ENCODE measurements around the gene COMMD1.
"Not testable (repeated sequence)": the region's sequence is repeated elsewhere in the genome, so short reads cannot be mapped to it uniquely, and the experiment has no call there.

Gene COMMD1
- total RNA-seq = 9.2 to 11.2 reads per million in 2 donors

DNA sequence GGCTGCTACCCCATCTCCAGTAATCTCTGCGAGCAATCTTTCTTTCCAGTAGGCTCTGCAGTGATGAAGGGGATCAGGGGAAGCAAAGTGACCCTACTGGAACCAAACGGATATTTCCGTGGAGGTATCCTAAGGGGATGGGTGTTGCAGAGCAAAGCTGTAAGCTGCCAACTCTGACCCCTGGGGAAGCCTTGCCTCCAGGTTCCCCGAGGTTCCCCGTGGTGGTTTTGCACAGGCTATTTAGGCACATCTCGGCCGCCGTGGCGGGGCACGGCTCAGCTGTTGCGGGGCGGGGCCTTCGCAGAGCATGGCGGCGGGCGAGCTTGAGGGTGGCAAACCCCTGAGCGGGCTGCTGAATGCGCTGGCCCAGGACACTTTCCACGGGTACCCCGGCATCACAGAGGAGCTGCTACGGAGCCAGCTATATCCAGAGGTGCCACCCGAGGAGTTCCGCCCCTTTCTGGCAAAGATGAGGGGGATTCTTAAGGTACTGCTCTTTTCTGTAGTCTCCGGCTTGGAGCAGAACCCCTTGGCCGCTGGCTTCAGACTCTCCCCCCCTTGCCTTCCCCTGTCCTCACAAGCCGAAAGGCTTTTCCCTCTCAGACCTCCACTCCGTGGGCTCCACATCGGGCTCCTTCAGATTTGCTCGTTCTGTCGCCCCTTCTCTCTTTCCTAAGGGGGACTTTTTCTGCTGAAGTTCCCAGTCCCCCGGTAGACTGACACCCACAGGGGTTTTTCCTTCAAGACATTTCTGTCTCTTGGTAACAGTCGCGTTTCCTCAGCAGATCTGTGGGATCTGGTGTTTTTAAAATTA lies at the start of gene COMMD1:
COMMD1 (plus strand) TSS at position 303 of the 814 bp plus-strand sequence; CDS start at position 308, 5 bp downstream.
- peak; percentile 69 for DNase-seq

DNA sequence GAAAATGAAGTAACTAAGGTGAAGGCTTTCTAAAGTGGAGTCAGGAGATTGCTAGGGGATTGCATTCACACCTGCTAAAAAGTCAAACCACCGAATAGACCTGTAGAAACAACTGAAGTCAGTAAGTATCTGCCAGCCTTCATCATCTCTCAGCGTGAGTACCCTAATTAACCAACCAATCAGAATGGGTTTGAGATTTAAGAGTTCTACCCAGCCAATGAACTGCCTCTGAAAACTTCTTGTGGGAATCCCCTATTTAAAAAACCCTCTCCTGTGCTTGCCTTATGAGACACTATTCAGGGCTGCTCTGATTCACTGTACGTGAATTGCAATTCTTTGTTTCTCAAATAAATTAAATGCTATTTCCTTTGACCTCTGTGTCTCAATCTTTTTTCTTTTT lies 48.2 kb upstream of the COMMD1 start:
- DNase-seq = no peak

DNA sequence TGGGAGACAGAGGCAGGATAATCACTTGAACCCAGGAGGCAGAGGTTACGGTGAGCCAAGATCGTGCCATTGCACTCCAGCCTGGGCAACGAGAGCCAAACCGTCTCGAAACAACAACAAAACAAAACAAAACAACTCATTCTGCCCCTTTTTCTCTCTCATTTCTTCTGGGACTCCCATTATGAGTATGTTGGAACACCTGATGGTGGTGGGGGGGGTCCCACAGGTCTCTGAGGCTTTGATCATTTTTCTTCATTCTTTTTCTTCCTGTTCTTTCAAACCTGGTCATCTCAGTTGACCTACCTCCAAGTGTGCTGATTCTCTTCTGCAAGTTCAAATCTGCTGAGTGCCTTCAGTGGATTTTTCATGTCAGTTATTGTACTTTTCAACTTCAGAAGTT lies 43.4 kb upstream of the COMMD1 start:
- DNase-seq = no peak

DNA sequence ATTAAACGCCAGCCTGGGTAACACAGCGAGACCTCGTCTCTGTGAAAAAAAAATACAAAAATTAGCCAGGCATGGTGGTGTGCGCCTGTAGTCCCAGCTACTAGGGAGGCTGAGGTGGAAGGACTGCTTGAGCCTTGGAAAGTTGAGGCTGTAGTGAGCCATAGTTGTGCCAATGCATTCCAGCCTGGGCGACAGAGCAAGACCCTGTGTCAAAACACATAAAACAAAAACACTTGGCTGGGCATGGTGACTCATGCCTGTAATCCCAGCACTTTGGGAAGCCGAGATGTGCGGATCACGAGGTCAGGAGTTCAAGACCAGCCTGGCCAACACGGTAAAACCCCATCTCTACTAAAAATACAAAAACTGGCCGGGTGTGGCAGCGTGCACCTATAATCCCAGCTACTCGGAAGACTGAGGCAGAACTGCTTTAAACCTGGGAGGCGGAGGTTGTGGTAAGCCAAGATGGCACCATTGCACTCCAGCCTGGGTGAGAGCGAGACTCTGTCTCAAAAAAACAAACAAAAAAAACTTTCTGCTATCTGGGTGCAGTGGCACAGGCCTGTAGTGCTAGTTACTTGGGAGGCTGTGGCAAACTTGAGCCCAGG lies 38.9 kb upstream of the COMMD1 start:
- not testable (repeated sequence) for DNase-seq

DNA sequence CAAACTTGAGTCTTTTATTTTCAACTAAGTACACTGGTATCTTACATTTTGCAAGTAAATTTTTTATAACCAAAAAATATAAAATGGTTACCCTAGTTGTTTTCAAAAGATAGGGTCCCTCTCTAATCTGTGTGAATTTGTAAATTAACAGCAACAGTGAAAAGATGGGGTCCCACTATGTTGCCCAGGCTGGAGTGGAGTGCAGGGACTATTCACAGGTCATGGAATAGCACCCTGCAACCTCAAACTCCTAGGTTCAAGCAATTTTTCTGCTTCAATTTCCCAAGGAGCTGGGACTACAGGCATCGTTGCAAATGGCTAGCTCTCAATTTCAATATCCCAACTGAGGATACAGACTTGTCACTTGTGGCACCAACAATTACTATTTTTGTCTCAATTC lies 29.1 kb upstream of the COMMD1 start:
- no peak for DNase-seq

DNA sequence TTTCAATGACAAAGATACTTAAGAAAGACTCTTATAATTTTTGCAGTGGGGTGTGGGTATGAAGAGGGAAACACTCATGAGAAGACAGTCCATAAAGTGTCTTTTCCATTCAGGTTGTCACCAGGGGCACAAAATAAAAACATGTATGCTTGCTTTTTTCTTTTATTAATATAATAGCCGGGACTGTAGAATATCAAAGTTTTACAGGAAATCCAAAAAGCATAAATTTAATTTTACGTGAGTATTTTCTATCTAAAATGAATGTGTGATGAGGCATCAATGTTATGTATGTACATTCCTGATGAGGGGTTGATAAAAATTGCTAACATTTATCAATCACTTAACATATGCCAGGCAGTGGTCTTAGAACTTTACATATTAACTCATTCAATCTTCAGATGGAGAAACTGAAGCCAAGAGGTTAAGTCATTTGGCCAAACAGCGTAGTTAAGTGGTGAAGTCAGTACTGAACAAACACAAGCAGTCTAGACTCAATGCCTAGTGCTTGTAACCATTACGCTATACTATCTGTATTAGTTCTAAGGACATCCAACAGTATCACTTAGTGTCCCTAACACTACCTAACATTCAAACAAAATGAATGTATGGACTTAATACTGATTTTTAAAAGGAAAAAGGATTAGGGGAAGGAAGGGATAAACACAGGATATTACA lies 27.8 kb upstream of the COMMD1 start:
- no peak for DNase-seq

DNA sequence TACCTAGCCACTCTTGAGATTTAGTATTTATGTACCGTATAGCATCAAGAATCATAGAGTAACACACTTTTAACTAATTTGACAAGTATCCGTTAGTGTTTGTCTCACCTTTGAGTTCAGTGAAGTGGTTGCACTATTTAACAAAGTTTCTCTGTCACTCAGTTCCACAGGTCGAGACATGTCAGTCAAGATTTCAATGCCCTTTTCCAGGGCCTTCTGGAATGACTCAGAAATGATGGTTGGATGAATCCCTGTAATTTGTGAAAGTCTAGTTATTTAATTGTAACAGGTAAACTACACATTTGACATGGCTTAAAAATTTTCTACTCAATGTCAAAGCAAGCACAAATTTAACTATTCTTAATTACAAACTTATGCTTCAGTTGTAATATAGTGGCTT lies 26.7 kb upstream of the COMMD1 start:
- DNase-seq = no peak

DNA sequence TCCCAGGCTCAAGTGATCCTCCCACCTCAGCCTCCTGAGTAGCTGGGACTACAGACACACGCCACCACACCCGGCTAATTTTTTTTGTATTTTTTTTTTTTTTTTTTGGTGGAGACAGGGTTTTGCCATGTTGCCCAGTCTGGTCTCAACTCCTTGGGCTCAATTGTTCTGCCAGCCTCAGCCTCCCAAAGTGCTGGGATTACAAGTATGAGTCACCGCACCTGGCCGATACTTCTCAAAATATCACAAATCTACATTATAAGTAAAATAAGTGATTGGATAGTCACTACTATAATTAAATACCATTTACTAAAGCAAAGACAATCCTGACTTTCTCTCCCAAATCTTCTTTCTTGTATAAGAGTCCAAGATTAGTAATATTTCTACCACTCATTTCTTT lies 26.1 kb upstream of the COMMD1 start:
- not testable (repeated sequence) for DNase-seq

DNA sequence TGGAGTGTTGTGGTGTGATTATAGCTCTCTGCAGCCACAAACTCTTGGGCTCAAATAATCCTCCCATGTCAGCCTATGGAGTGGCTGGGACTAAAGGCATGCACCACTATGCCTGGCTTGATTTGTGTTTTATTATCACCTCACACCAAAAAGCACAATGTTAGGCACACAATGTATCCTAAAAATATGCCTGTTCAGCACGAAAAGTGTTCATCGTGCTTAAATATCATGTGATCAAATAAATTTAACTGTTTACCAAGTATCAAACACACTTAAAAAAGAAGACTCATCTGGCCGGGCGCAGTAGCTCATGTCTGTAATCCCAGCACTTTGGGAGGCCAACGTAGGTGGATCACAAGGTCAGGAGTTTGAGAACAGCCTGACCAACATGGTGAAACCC lies 22.6 kb upstream of the COMMD1 start:
- no peak for DNase-seq

DNA sequence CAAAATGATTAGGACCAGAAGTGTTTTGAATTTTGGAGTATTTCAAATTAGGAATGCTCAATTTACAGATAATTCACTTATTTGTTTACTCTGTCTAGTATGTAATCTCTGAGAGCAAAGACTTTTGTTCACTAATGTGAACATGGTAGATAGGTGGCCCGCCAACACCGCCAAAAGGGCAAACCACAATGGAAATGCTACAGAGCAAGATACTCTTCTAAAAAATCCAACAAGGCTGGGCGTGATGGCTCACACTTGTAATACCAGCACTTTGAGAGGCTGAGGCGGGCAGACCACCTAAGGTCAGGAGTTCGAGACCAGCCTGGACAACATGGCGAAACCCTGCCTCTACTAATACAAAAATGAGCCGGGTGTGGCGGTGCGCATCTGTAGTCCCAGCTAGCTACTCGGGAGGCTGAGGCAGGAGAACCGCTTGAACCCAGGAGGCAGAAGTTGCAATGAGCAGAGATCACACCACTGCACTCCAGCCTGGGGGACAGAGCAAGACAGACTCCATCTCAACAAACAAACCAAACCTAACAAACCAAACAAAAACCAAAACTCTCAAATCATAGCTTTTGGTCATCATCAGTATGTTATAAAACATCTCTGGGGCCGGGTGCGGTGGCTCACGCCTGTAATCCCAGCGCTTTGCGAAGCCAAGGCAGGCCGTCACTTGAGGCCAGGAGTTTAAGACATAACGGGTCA lies 19.4 kb upstream of the COMMD1 start:
- no peak for DNase-seq

DNA sequence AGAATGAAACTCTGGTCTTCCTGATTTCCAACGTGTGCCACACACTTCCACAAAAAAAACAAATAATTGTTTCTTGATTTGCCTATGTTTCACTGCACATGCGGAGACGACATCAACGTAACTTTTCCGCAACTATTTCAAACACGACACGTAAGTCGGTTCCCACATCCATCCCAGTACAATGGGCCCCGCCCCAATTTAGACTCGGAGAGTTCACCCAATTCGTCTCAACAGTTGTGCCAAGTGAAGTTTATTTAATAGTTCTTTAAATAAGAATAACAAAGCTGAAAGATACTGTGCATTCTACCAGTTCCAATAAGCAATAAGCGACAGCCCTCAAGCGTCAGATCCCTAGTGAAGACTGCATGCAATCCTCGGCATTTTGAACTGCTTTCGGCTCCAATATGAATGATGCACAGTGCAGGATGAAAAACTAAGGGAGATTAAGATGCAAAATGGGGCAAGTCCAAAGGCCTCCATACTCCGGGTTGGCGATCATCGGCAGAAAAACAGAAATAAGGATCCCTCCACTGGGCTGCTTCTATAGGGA lies 17.7 kb upstream of the COMMD1 start:
- no peak for DNase-seq

DNA sequence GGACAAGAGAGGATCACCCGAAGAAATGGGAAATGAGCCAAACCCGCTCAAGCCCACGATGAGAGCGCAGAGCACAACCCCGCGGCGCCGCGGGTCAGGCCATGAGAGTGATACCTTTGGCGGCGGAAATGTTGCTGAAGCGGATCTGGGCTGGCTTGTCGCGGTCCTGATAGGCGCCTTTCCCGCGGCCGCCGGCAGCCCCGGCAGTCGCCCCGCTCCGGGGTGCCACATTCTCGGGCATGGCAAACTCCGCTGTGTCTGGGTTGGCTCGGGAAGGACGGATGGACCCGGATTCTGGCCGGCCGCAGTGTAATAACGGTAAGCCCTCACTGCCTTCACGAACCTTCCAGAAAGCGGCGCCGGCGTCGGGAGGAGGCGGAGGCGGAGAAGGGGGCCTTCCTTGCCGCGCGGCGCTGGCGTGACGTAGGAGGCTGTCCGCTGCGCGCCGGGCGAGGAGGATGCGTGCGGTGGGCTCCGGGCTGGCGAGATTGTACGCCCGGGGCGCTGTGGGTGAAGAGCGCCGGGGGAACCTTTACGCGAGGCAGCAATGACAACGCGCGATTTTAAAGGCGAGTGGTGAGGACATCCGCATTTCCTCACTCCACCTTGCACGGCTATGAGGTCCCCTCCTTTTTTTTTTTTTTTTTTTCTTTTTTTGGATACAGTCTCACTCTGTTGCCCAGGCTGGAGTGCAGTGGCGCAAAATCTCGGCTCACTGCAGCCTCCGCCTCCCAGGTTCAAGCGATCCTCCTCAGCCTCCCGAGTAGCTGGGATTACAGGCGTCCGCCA lies 17.0 kb upstream of the COMMD1 start, which contains the start of gene CCT4:
CCT4 (minus strand) TSS at position 390 of the 789 bp plus-strand sequence; CDS start at position 241, 149 bp downstream.
- peak; percentile 89 for DNase-seq

DNA sequence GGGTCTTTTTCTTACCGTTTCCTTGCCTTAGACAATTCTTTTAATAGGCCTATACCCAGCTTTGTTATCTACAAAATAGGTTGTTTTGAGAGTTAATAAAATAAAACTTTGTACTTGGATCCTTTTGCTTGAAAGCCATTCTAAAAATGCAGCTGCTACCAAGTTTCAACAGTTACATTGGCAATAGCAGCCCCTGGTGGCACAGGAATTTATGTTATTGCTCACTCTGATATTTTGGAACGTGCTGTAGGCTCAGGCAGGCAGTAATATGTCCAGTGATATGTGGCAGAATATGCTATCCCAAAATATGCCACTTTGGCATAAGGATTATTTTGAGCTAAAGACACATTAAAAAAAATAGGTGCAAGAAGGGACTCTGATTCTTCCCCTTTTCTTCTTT lies 6.7 kb upstream of the COMMD1 start:
- DNase-seq = no peak

DNA sequence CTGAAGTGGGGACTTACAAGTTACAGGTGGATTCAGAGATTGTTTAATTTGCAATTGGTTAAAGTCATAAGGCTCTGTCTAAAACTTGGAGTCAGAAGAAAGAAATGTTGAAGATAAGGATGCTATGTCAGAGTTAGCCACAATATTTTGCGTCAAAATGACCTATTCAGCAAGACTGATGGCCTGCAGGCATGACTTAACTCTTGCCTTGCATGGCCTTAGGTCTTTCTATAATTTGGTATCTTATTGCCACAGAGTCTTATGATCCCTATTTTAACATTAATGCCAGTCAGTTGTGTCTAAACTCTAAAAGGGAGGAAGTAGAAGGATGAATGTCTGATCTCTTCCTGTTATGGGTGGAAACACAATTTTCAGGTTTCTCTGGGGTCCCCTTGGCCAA lies 5.2 kb upstream of the COMMD1 start:
- no peak for DNase-seq

DNA sequence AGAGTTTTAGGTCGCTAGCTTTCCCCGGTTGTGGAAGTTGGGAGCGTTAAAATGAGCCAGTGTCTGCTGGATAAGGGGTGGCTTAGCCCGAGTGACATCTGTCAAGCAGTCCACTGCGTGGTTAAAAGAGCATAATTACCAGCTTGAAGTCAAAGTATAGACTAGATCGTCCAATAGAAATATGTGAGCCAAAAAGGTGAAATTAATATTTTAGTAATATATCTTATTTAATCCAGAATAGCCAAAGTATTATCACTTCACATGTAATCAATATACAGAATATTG lies 654 bp downstream of the COMMD1 start:
- no peak for DNase-seq

DNA sequence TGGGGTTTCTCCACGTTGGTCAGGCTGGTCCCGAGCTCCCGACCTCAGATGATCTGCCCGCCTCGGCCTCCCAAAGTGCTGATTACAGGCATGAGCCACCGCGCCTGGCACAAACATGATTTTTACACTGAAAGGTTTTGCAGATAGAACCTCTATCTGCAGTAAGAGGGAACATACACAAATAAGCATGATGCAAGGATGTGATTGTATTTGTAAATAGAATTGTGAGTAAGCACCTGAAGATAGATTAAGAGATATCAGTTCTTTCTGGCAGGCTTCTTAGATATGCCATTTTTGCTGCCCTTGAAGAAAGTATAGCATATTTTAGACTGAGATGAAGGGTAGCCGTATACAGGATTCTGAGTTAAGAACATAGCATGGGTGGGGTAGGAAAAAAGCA lies 3.6 kb downstream of the COMMD1 start:
- no peak for DNase-seq

DNA sequence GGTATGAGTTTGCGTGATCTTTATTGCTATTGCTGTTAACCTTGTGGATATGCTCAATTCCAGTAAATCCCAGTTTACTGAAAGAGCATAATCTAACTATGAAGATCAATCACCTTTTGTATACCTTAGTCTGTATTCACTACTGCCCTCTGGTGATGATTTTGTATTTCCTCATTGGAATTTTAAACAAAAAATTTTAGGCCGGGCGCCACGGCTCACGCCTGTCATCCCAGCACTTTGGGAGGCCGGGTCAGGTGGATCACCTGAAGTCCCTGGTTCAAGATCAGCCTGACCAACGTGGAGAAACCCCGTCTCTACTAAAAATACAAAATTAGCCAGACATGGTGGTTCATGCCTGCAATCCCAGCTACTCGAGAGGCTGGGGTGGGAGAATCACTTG lies 5.1 kb downstream of the COMMD1 start:
- DNase-seq = no peak

DNA sequence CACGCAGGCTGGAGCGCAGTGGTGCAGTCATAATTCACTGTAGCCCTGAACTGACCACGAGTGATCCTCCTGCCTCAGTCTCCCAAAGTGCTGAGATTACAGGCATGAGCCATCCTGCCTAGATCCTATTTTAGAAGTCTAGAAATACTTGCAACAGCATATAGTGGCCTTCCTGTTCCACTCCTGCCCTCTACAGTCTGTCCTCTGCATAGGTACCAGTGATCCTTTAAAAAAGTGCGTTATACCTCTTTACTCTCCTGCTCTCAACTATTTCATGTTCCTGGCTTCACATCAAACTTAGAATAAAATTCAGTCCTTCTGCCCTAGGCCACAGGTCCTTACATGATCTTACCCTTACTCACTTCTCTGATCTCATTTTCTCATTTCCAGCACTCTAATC lies 6.0 kb downstream of the COMMD1 start:
- no peak for DNase-seq

DNA sequence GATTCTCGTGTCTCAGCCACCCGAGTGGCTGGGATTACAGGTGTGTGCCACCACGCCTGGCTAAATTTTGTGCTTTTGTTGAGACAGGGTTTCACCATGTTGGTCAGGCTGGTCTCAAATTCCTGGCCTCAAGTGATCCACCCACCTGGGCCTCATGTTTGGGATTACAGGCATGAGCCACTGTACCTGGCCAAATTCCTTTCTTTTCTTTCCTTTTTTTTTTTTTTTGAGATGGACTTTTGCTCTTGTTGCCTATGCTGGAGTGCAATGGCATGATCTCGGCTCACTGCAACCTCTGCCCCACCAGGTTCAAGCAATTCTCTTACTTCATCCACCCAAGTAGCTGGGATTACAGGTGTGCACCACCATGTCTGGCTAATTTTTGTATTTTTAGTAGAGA lies 9.3 kb downstream of the COMMD1 start:
- not testable (repeated sequence) for DNase-seq

DNA sequence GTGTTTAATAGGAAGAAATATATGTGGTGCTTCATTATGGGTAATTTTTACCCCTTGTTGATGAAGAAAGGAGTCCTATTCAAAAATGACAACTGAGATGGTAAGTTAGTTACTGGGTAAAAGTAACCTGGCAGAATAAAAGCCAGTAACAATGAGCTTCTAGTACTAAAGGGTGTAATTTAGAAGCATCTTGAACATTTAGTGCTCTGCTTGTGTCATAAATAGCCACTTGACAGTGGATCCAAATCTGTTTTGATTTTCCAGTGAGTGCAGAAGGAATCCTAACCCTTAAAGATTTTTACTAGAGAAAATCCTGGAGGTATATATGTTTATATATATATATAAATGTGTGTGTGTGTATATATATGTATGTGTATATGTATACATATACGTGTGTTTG lies 15.1 kb downstream of the COMMD1 start:
- no peak for DNase-seq

DNA sequence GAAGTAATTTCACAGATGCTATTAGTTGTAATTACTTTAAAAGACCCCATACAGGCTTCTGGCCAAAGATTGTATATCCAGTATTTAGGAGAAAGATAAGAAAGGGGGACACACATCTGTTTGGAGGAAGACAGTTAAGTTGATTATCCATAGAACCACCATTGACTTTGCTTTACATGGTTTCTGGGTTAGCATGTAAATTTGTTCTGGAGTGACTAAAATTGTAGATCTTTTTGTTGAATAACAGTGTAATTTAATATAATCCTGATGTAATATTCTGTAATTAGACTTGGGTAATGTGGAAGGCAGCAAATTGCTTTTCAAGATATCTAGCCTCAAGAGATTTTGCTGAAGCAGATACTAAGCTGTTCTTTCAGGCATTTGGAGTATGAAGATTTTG lies 17.2 kb downstream of the COMMD1 start:
- DNase-seq = no peak

All from T-helper 9 cell (primary cell).